Ishikawa (cell line): ENCODE data around the gene LSM12.

Experiments
- CEBPB ChIP-seq: IDR thresholded peaks from 2 replicates; pipeline ENCODE4 v1.6.1; 2012
- CREB1 ChIP-seq: IDR thresholded peaks from 2 replicates; pipeline ENCODE4 v1.6.1; 2012; ENCODE audit warnings: low read depth
- EGR1 ChIP-seq: IDR thresholded peaks from 2 replicates; pipeline ENCODE4 v1.6.1; 2012
- EP300 ChIP-seq: IDR thresholded peaks from 2 replicates; pipeline ENCODE4 v1.6.1; 2012; ENCODE audit warnings: borderline replicate concordance
- FOXM1 ChIP-seq: IDR thresholded peaks from 2 replicates; pipeline ENCODE4 v1.6.1; 2012; ENCODE audit warnings: low read depth, borderline replicate concordance
- NFIC ChIP-seq: IDR thresholded peaks from 2 replicates; pipeline ENCODE4 v1.6.1; 2012
- RAD21 ChIP-seq: IDR thresholded peaks from 2 replicates; pipeline ENCODE4 v1.6.1; 2012; ENCODE audit warnings: low read depth
- REST ChIP-seq: IDR thresholded peaks from 2 replicates; pipeline ENCODE4 v1.6.1; 2012; ENCODE audit warnings: low read depth, mild to moderate bottlenecking
- TAF1 ChIP-seq: IDR thresholded peaks from 2 replicates; pipeline ENCODE4 v1.6.1; 2012; ENCODE audit warnings: low read depth, mild to moderate bottlenecking
- TCF12 ChIP-seq: IDR thresholded peaks from 2 replicates; pipeline ENCODE4 v1.6.1; 2012; ENCODE audit warnings: low read depth
- TEAD4 ChIP-seq: IDR thresholded peaks from 2 replicates; pipeline ENCODE4 v1.6.1; 2012
- YY1 ChIP-seq: IDR thresholded peaks from 2 replicates; pipeline ENCODE4 v1.6.1; 2012; ENCODE audit warnings: low read depth
- ZBTB7A ChIP-seq: IDR thresholded peaks from 2 replicates; pipeline ENCODE4 v1.6.1; 2012; ENCODE audit warnings: low read depth
- TF ChIP-seq, protein P1 (sequence below): IDR thresholded peaks from 2 replicates; pipeline ENCODE4 v1.6.1; 2012
- TF ChIP-seq, protein P2 (sequence below): IDR thresholded peaks from 2 replicates; pipeline ENCODE4 v1.6.1; 2012

LSM12 gene

GRCh38 chr17:44010966-44011647 lies 55.4 kb downstream of the LSM12 start:
- TF ChIP-seq EGR1 (no peak), EP300 (no peak), RAD21 (no peak), ZBTB7A (no peak), YY1 (no peak), TAF1 (no peak), FOXM1 (no peak), NFIC (no peak), CREB1 (no peak), TCF12 (no peak), REST (no peak), CEBPB (no peak), TEAD4 (no peak)
- TF ChIP-seq, protein P1, sequence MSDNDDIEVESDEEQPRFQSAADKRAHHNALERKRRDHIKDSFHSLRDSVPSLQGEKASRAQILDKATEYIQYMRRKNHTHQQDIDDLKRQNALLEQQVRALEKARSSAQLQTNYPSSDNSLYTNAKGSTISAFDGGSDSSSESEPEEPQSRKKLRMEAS: no peak
- TF ChIP-seq, protein P2, sequence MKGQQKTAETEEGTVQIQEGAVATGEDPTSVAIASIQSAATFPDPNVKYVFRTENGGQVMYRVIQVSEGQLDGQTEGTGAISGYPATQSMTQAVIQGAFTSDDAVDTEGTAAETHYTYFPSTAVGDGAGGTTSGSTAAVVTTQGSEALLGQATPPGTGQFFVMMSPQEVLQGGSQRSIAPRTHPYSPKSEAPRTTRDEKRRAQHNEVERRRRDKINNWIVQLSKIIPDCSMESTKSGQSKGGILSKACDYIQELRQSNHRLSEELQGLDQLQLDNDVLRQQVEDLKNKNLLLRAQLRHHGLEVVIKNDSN: no peak

- no peak for TF ChIP-seq EGR1
- no peak for TF ChIP-seq RAD21
These were observed 58.1 kb downstream of the LSM12 start for GRCh38 chr17:44008205-44008909.

- TF ChIP-seq YY1 (0 out of 2 replicates have a peak, but pooled peaks have one; percentile 18), EGR1 (no peak)
These were observed 58.9 kb downstream of the LSM12 start for GRCh38 chr17:44007346-44008204.

DNA sequence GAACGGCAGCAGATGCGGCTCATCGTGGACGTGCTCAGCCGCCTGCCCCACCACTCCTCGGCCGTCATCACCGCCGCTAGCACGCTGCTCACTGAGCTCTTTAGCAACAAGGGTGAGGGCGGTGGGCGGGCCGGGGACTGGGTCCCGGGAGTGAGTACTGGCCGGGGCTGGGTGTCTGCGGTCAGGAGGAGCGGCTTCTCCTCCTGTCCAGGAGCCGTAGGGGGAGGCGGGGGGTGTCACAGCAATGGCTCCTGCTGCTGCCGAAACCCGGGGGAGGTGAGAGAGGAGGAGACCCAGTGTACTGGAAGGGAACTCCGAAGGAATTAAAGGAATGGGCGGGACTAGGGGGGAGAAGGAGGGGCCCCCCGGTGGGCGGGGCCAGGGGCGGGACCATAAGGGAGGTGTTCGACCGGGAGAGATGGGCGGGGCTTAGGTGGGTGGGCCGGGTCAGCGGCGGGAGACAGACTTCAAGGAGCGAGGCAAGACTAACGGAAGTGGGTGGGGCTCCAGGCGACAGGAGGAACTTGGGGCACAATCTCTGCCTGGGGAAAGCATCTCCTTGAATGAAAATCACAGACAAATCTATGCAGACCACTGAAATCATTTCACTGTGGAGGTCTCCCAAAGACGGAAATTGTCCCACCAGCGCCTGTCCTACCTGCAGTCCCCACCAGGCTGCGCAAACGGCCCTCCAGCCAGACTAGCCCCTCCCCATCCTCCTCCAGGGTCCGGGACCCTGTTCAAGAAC lies 59.7 kb downstream of the LSM12 start:
- TF ChIP-seq EGR1 (no peak), CREB1 (no peak), RAD21 (0 out of 2 replicates have a peak, but pooled peaks have one; percentile 25), REST (no peak), TEAD4 (no peak), ZBTB7A (peak; percentile 75), YY1 (peak; percentile 66), NFIC (no peak), CEBPB (no peak; the same call in 1 of the 2 replicates), TAF1 (peak; percentile 50; the same call in 1 of the 2 replicates), EP300 (no peak), FOXM1 (no peak), TCF12 (no peak)
- TF ChIP-seq, protein P2: no peak
- TF ChIP-seq, protein P1: peak; percentile 79

DNA sequence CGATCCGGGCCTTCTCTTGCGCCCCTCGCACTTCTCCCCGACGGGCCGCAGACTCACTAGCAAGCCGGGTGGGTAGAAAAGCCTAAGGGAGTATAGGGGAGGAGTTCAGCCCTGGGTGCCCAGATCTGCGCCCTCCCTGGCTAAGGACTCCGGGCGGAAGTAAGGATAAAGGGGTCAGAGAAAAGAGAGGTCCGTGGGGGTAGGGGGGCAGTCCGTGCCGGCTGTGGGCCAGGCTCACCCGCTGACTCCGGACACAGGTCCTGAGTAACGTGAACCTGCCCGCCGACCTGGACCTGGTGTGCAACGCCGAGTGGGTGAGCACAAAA lies 60.2 kb downstream of the LSM12 start:
- TF ChIP-seq, protein P2: no peak
- TF ChIP-seq, protein P1: no peak
- TF ChIP-seq EP300: no peak
- TF ChIP-seq FOXM1: no peak
- TF ChIP-seq TCF12: no peak
- TF ChIP-seq CEBPB: no peak
- TF ChIP-seq YY1: no peak
- TF ChIP-seq CREB1: no peak
- TF ChIP-seq EGR1: no peak
- TF ChIP-seq TAF1: no peak
- no peak for TF ChIP-seq RAD21
- TF ChIP-seq ZBTB7A: no peak
